HL-60 (cell line): ENCODE measurements around the gene TMEM236.

Experiments used
- GABPA ChIP-seq: IDR thresholded peaks from 2 replicates; pipeline ENCODE4 v1.6.1; 2012; ENCODE audit warnings: low read depth
- POLR2AphosphoS5 ChIP-seq: IDR thresholded peaks from 2 replicates; pipeline ENCODE4 v1.6.1; 2012; ENCODE audit warnings: low read depth
- SPI1 ChIP-seq: IDR thresholded peaks from 2 replicates; pipeline ENCODE4 v1.6.1; 2012; ENCODE audit warnings: low read depth, mild to moderate bottlenecking, borderline replicate concordance
- TF ChIP-seq, protein P1 (sequence below): IDR thresholded peaks from one replicate; pipeline ENCODE4 v1.5.1; 2011; ENCODE audit warnings: low read length, control low read depth, inconsistent platforms; ENCODE audit not compliant: insufficient read depth
- TF ChIP-seq, protein P2 (sequence below): IDR thresholded peaks from 2 replicates; pipeline ENCODE4 v1.6.1; 2012; ENCODE audit warnings: low read depth; ENCODE audit not compliant: insufficient replicate concordance

DNA sequence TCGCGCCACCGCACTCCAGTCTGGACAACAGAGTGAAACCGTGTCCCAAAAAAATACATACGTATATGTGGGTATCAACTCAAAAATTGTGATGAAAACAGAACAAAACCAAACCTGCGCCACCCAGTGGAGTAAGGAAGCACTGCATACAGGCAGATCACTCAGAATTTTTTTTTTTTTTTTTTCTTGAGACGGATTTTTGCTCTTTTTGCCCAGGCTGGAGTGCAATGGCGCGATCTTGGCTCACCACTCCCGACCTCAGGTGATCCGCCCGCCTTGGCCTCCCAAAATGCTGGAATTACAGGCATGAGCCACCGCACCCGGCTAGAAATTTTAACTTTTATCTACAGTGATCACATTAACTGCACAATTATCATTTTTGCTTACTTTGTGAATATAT is 9.1 kb upstream of the TMEM236 start:
- TF ChIP-seq, protein P1, sequence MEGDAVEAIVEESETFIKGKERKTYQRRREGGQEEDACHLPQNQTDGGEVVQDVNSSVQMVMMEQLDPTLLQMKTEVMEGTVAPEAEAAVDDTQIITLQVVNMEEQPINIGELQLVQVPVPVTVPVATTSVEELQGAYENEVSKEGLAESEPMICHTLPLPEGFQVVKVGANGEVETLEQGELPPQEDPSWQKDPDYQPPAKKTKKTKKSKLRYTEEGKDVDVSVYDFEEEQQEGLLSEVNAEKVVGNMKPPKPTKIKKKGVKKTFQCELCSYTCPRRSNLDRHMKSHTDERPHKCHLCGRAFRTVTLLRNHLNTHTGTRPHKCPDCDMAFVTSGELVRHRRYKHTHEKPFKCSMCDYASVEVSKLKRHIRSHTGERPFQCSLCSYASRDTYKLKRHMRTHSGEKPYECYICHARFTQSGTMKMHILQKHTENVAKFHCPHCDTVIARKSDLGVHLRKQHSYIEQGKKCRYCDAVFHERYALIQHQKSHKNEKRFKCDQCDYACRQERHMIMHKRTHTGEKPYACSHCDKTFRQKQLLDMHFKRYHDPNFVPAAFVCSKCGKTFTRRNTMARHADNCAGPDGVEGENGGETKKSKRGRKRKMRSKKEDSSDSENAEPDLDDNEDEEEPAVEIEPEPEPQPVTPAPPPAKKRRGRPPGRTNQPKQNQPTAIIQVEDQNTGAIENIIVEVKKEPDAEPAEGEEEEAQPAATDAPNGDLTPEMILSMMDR = peak; percentile 23
- TF ChIP-seq, protein P2, sequence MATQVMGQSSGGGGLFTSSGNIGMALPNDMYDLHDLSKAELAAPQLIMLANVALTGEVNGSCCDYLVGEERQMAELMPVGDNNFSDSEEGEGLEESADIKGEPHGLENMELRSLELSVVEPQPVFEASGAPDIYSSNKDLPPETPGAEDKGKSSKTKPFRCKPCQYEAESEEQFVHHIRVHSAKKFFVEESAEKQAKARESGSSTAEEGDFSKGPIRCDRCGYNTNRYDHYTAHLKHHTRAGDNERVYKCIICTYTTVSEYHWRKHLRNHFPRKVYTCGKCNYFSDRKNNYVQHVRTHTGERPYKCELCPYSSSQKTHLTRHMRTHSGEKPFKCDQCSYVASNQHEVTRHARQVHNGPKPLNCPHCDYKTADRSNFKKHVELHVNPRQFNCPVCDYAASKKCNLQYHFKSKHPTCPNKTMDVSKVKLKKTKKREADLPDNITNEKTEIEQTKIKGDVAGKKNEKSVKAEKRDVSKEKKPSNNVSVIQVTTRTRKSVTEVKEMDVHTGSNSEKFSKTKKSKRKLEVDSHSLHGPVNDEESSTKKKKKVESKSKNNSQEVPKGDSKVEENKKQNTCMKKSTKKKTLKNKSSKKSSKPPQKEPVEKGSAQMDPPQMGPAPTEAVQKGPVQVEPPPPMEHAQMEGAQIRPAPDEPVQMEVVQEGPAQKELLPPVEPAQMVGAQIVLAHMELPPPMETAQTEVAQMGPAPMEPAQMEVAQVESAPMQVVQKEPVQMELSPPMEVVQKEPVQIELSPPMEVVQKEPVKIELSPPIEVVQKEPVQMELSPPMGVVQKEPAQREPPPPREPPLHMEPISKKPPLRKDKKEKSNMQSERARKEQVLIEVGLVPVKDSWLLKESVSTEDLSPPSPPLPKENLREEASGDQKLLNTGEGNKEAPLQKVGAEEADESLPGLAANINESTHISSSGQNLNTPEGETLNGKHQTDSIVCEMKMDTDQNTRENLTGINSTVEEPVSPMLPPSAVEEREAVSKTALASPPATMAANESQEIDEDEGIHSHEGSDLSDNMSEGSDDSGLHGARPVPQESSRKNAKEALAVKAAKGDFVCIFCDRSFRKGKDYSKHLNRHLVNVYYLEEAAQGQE = no peak
- TF ChIP-seq POLR2AphosphoS5 (no peak), GABPA (no peak), SPI1 (no peak)
